ENCODE results near the gene CLCN7.

DNA sequence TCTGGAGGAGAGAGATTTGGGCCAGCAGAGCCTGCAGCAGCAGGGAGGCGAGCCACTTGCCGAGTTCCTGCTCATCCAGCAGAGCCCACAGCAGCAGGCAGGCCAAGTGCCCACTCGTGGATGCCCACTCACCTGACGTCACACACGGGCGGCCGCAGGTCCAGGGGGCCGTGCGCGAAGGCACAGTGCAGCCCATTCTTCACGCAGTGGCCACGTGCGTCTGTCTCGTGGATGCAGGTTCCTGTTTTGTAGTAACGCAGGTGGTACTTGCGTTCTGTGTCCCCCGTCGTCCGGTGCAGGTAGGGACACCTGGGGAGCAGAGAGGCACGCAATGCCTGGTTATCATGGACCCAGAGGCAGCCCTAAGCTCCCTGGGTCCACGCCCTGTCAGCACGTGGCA is 71.8 kb downstream of the CLCN7 start:
- no peak for TF ChIP-seq POLR2A (IDR thresholded peaks at IDR 0.05)
- no peak for TF ChIP-seq CTCF (IDR thresholded peaks at IDR 0.05)
